Activated CD8-positive, alpha-beta memory T cell treated with anti-CD3 and anti-CD28 coated beads, Interleukin-2, amount 50 U/mL, for 24 hours (primary cell): ENCODE results near the gene APOL1.
"Not testable (repeated sequence)": the region's sequence is repeated elsewhere in the genome, so short reads cannot be mapped to it uniquely, and the experiment has no call there.

Experiments
- DNase-seq: peaks from one replicate; pipeline ENCODE4 v3.0.0-alpha.2; 2020; ENCODE audit errors: extremely low read depth

APOL1 gene

GRCh38 chr22:36252754-36253522, at the start of gene APOL1:
APOL1 (plus strand) TSS chr22:36253133; CDS start chr22:36254956, 1,823 bp downstream.
- DNase-seq = no peak

GRCh38 chr22:36203441-36203840, 49.5 kb upstream of the APOL1 start:
- DNase-seq = not testable (repeated sequence)

GRCh38 chr22:36204001-36204631, 48.8 kb upstream of the APOL1 start:
- DNase-seq = no peak

GRCh38 chr22:36204632-36205015, 48.3 kb upstream of the APOL1 start:
- DNase-seq = no peak

- not testable (repeated sequence) for DNase-seq
Measured at GRCh38 chr22:36205573-36205972, 47.4 kb upstream of the APOL1 start.

GRCh38 chr22:36206255-36206654, 46.7 kb upstream of the APOL1 start:
- no peak for DNase-seq

- DNase-seq = no peak
Measured at GRCh38 chr22:36208162-36208765, 44.7 kb upstream of the APOL1 start.

- DNase-seq = no peak
Measured at GRCh38 chr22:36208914-36209313, 44.0 kb upstream of the APOL1 start.

GRCh38 chr22:36209488-36209908, 43.4 kb upstream of the APOL1 start:
- not testable (repeated sequence) for DNase-seq

GRCh38 chr22:36210224-36210623, 42.7 kb upstream of the APOL1 start:
- no peak for DNase-seq

GRCh38 chr22:36211237-36211861, 41.6 kb upstream of the APOL1 start:
- no peak for DNase-seq

GRCh38 chr22:36212901-36213300, 40.0 kb upstream of the APOL1 start:
- DNase-seq = no peak

- no peak for DNase-seq
Measured at GRCh38 chr22:36213586-36213985, 39.3 kb upstream of the APOL1 start.

- no peak for DNase-seq
Measured at GRCh38 chr22:36215981-36216380, 37.0 kb upstream of the APOL1 start.

GRCh38 chr22:36218648-36219193, 34.2 kb upstream of the APOL1 start:
- no peak for DNase-seq

GRCh38 chr22:36220451-36220921, 32.4 kb upstream of the APOL1 start:
- no peak for DNase-seq

- no peak for DNase-seq
Measured at GRCh38 chr22:36221799-36222751, 30.9 kb upstream of the APOL1 start.

- DNase-seq = no peak
Measured at GRCh38 chr22:36222887-36223450, 30.0 kb upstream of the APOL1 start.

- DNase-seq = no peak
Measured at GRCh38 chr22:36223504-36223903, 29.4 kb upstream of the APOL1 start.

GRCh38 chr22:36224245-36224644, 28.7 kb upstream of the APOL1 start:
- no peak for DNase-seq
